Retinal pigment epithelial cell (primary cell): ENCODE data around the gene TPBGL.

Source experiments
- DNase-seq: peaks from one replicate; pipeline ENCODE4 v3.0.0-alpha.2; 2010; ENCODE audit warnings: low read depth
- H3K4me3 ChIP-seq: 2 replicates; pipeline ENCODE4 v1.5.1; 2011; ENCODE audit warnings: mild to moderate bottlenecking, low read length, control low read depth, moderate library complexity
- CTCF ChIP-seq: conservative IDR thresholded peaks from 2 replicates; pipeline ENCODE4 v1.5.1; 2011; ENCODE audit warnings: low read depth, low read length, control low read depth, inconsistent platforms

The TPBGL gene

GRCh38 chr11:75239531-75240290 lies 863 bp upstream of the TPBGL start:
- TF ChIP-seq CTCF = no peak
- DNase-seq = no peak
- H3K4me3 ChIP-seq = no peak overlapping the region

DNA sequence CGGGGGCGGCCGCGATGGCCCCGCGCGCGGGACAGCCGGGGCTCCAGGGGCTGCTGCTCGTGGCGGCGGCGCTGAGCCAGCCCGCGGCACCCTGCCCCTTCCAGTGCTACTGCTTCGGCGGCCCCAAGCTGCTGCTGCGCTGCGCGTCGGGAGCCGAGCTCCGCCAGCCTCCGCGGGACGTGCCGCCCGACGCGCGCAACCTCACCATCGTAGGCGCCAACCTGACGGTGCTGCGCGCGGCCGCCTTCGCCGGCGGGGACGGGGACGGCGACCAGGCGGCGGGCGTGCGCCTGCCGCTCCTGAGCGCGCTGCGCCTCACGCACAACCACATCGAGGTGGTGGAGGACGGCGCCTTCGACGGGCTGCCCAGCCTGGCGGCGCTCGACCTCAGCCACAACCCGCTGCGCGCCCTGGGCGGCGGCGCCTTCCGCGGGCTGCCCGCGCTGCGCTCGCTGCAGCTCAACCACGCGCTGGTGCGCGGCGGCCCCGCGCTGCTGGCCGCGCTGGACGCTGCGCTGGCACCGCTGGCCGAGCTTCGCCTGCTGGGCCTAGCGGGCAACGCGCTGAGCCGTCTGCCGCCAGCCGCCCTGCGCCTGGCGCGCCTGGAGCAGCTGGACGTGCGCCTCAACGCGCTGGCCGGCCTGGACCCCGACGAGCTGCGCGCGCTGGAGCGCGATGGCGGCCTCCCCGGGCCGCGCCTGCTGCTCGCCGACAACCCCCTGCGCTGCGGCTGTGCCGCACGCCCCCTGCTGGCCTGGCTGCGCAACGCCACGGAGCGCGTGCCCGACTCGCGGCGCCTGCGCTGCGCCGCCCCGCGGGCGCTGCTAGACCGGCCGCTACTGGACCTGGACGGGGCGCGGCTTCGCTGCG lies 697 bp downstream of the TPBGL start:
- peak overlapping the region; percentile 42 for H3K4me3 ChIP-seq
- peak; percentile 30 for DNase-seq
- peak; percentile 52 for TF ChIP-seq CTCF

DNA sequence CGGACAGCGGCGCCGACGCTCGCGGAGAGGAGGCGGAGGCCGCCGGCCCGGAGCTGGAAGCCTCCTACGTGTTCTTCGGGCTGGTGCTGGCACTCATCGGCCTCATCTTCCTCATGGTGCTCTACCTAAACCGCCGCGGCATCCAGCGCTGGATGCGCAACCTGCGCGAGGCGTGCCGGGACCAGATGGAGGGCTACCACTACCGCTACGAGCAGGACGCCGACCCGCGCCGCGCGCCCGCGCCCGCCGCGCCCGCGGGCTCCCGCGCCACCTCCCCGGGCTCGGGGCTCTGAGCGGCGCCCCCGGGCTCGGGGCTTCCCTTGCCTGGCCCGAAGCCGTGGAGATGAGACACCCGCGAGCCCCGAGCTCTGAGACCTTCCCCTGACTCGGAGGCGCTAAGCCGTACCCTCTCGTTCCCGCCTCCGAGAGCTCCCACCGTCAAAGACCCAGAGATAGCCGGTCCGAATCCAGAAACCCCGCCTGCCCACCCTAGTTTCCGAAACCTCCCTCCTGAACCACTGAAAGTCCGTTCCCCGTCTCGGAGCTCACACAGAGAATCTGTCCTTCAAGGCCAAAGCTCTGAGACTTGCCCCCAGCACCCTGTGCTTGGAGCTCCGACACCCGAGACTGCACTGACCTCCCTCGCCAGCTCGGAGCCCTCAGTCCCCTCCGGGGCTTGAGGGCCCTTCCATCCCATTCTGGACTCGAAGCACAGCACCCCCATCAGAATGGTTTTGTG lies 1.5 kb downstream of the TPBGL start:
- H3K4me3 ChIP-seq = peak overlapping the region; percentile 42
- no peak for DNase-seq
- TF ChIP-seq CTCF = no peak

- no peak for DNase-seq
- no peak overlapping the region for H3K4me3 ChIP-seq
- TF ChIP-seq CTCF = no peak
Observed at GRCh38 chr11:75242722-75243600, 2.4 kb downstream of the TPBGL start.

DNA sequence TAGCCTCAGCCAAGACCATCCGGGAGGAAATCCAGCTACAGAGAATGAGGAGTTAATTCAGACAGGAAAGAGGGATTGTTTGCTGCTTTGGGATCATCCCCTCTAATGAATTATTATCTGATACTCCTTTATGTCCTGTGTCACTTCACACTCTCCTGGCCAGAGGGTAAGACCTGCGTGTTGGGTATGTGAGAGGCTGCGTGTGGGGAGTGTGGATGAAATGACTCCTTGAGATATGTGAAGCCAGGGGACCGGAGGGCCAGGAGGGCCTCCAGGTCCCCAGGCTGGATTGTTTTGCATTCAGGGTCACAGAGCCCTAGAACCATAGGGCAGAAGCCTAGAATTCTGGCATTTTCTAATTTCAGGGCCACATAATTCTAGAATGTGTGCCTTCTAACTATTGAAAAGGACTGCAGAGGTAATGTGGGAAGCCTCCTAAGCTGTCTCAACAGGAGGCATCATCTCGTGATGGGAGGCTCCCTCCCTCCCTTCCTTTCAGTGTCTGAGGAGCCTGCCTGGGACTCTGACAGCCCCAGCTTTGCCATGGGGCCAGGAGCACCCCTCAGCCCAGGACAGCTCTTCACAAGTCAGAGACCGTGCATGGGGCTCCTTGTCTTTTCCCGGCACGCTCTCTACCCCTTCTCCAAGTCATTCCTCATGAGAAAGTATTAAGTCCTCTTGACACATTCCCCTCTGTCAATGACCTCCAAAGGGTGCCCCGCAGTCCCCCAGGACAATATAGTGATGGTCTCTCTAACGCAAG lies 3.7 kb downstream of the TPBGL start:
- no peak overlapping the region for H3K4me3 ChIP-seq

More for the DNA sequence above, 3.7 kb downstream of the TPBGL start:
- no peak for DNase-seq
- no peak for TF ChIP-seq CTCF
